Umbilical cord (tissue), 2 donors: Measurements from ENCODE around the gene RPTOR. TPM values are rescaled to one million over a fixed set of nuclear protein-coding genes. Genes with fewer than 3 reads are reported as not detected.
"Not testable (repeated sequence)": the region's sequence is repeated elsewhere in the genome, so short reads cannot be mapped to it uniquely, and the experiment has no call there.

Experiments
- DNase-seq: peaks from one replicate; pipeline ENCODE4 v3.0.0-alpha.2; 2015; ENCODE audit warnings: low spot score
- total RNA-seq: library from RNA; depleted of rRNA; stranded (reverse); fragments of >200 nt; gene quantifications from one replicate; pipeline ENCODE4 v1.2.3, GENCODE V29; 2014; ENCODE audit warnings: low replicate concordance; ENCODE audit not compliant: insufficient read depth

RPTOR gene
- total RNA-seq, 1 donor from 2014 or later = 19.7 TPM

GRCh38 chr17:80813318-80813717, 268.7 kb downstream of the RPTOR start:
- DNase-seq = no peak

- no peak for DNase-seq
Measured at GRCh38 chr17:80814491-80814890, 269.9 kb downstream of the RPTOR start.

GRCh38 chr17:80815151-80815681, 270.6 kb downstream of the RPTOR start:
- DNase-seq = no peak

- not testable (repeated sequence) for DNase-seq
Measured at GRCh38 chr17:80815718-80816117, 271.1 kb downstream of the RPTOR start.

GRCh38 chr17:80816241-80817103, 271.8 kb downstream of the RPTOR start:
- DNase-seq = no peak

- no peak for DNase-seq
Measured at GRCh38 chr17:80817321-80817845, 272.7 kb downstream of the RPTOR start.

GRCh38 chr17:80817861-80818260, 273.2 kb downstream of the RPTOR start:
- no peak for DNase-seq

GRCh38 chr17:80818871-80819270, 274.2 kb downstream of the RPTOR start:
- DNase-seq = no peak

GRCh38 chr17:80819422-80820164, 275.0 kb downstream of the RPTOR start:
- no peak for DNase-seq

- no peak for DNase-seq
Measured at GRCh38 chr17:80820331-80820730, 275.7 kb downstream of the RPTOR start.

GRCh38 chr17:80821546-80821945, 276.9 kb downstream of the RPTOR start:
- no peak for DNase-seq

GRCh38 chr17:80822021-80822699, 277.5 kb downstream of the RPTOR start:
- DNase-seq = no peak

GRCh38 chr17:80822700-80823410, 278.2 kb downstream of the RPTOR start:
- peak; percentile 24 for DNase-seq

GRCh38 chr17:80824549-80825470, 280.2 kb downstream of the RPTOR start:
- DNase-seq = no peak

GRCh38 chr17:80825471-80826345, 281.1 kb downstream of the RPTOR start:
- DNase-seq = no peak

GRCh38 chr17:80826346-80826954, 281.8 kb downstream of the RPTOR start:
- DNase-seq = no peak

GRCh38 chr17:80826955-80827645, 282.5 kb downstream of the RPTOR start:
- peak; percentile 34 for DNase-seq
